NCI-H2196 (cell line): ENCODE measurements around the gene REV3L.
A peak's percentile ranks its signal among the peaks of the same experiment; 100 is the strongest.
"Not testable (repeated sequence)": the region's sequence is repeated elsewhere in the genome, so short reads cannot be mapped to it uniquely, and the experiment has no call there.

Experiments used
- DNase-seq: peaks from one replicate; lab custom pipeline; 2025; ENCODE audit not compliant: unreplicated experiment; lab: John Stamatoyannopoulos, UW

The REV3L gene

GRCh38 chr6:111266276-111266675, 216.7 kb downstream of the REV3L start:
- no peak for DNase-seq

GRCh38 chr6:111265842-111266241, 217.2 kb downstream of the REV3L start:
- no peak for DNase-seq

- no peak for DNase-seq
Observed at GRCh38 chr6:111263837-111264236, 219.2 kb downstream of the REV3L start.

- DNase-seq = no peak
Observed at GRCh38 chr6:111260570-111261298, 222.3 kb downstream of the REV3L start.

GRCh38 chr6:111259089-111259831, 223.8 kb downstream of the REV3L start:
- DNase-seq = peak; percentile 99

- DNase-seq = no peak
Observed at GRCh38 chr6:111258615-111259088, 224.4 kb downstream of the REV3L start.

GRCh38 chr6:111258010-111258409, 225.0 kb downstream of the REV3L start:
- DNase-seq = no peak

GRCh38 chr6:111256646-111257045, 226.4 kb downstream of the REV3L start:
- no peak for DNase-seq

- not testable (repeated sequence) for DNase-seq
Observed at GRCh38 chr6:111255838-111256237, 227.2 kb downstream of the REV3L start.

GRCh38 chr6:111254779-111255166, 228.2 kb downstream of the REV3L start:
- DNase-seq = no peak

GRCh38 chr6:111254004-111254778, 228.8 kb downstream of the REV3L start:
- DNase-seq = no peak

GRCh38 chr6:111252726-111253125, 230.3 kb downstream of the REV3L start:
- DNase-seq = no peak

- DNase-seq = no peak
Observed at GRCh38 chr6:111250791-111251354, 232.1 kb downstream of the REV3L start.
